B cell (primary cell): ENCODE results near the gene CCIN. TPM values are rescaled to one million over a fixed set of nuclear protein-coding genes. Genes with fewer than 3 reads are reported as not detected.

Experiments used
- ATAC-seq: fragments of 200-7000 bp; cut with Tn5 transposase; one replicate; pipeline ENCODE4 v1.10.0; 2021; ENCODE audit warnings: low read depth, mild to moderate bottlenecking, moderate number of reproducible peaks, moderate library complexity
- CTCF ChIA-PET: fragments of 350-600 bp; sonication (Branson Sonifier 250); formaldehyde crosslinking; loops from one replicate; lab custom pipeline; 2021; ENCODE audit warnings: antibody characterized with exemption, inconsistent platforms; lab: Charles Lee
- POLR2A ChIA-PET: fragments of 350-600 bp; sonication (Branson Sonifier 250); formaldehyde crosslinking; loops from one replicate; lab custom pipeline; 2021; ENCODE audit warnings: antibody characterized with exemption; lab: Charles Lee
- DNase-seq: peaks from one replicate; pipeline ENCODE4 v3.0.0; 2013
- H2AFZ ChIP-seq: 2 replicates; pipeline ENCODE4 v1.6.1; 2012; ENCODE audit warnings: mild to moderate bottlenecking, low read depth, low read length; ENCODE audit not compliant: insufficient read depth, poor library complexity, severe bottlenecking
- H3K27ac ChIP-seq, 2 donors: 1 replicate in 1 of 2; 2 replicates in 1 of 2; pipeline ENCODE4 v1.5.1; 2012 to 2013; ENCODE audit warnings: low read length in 2 of 2, mild to moderate bottlenecking in 2 of 2, moderate library complexity in 1 of 2
- H3K27me3 ChIP-seq, 4 experiments: fragments of 200-600 bp in 1 of 4; sonication (generic) in 1 of 4; replicated peaks in 1 of 4; 1 replicate in 2 of 4; 2 replicates in 2 of 4; pipeline versions ENCODE4 v1.6.1 to v1.7.0; 2013 to 2016; ENCODE audit warnings: low read length in 3 of 4, mild to moderate bottlenecking in 2 of 4, mixed read lengths in 1 of 4, moderate library complexity in 1 of 4; ENCODE audit not compliant: insufficient read depth in 4 of 4, control insufficient read depth in 3 of 4; ENCODE audit errors: control extremely low read depth in 1 of 4
- H3K36me3 ChIP-seq, 2 experiments: replicated peaks in 1 of 2; 1 replicate in 1 of 2; 2 replicates in 1 of 2; pipeline versions ENCODE4 v1.6.1 to v1.7.1; 2013; ENCODE audit warnings: low read length in 1 of 2; ENCODE audit not compliant: insufficient read depth in 2 of 2, control insufficient read depth in 1 of 2; ENCODE audit errors: control extremely low read depth in 1 of 2, extremely low read depth in 1 of 2
- H3K4me1 ChIP-seq, 2 donors: fragments of 200-600 bp in 1 of 2; sonication (generic) in 1 of 2; 1 replicate in 1 of 2; 2 replicates in 1 of 2; pipeline versions ENCODE4 v1.5.1 to v1.6.1; 2013 to 2017; ENCODE audit warnings: low read length in 2 of 2; ENCODE audit not compliant: control insufficient read depth in 2 of 2, insufficient read depth in 2 of 2
- H3K4me2 ChIP-seq: replicated peaks from 2 replicates; pipeline ENCODE3; 2012; ENCODE audit warnings: mild to moderate bottlenecking, low read depth, low read length; ENCODE audit not compliant: poor library complexity, severe bottlenecking
- H3K4me3 ChIP-seq, 5 experiments: fragments of 200-600 bp in 1 of 5; sonication (generic) in 1 of 5; 1 replicate in 3 of 5; 2 replicates in 2 of 5; pipeline versions ENCODE4 v1.5.1 to v1.7.0; 2011 to 2016; ENCODE audit warnings: low read length in 4 of 5, mild to moderate bottlenecking in 4 of 5, low read depth in 2 of 5, control low read depth in 1 of 5, moderate library complexity in 1 of 5; ENCODE audit not compliant: insufficient read depth in 1 of 5; ENCODE audit errors: control extremely low read depth in 1 of 5, extremely low read depth in 1 of 5
- H3K79me2 ChIP-seq: fragments of 200-600 bp; sonication (generic); one replicate; pipeline ENCODE4 v1.6.0; 2016; ENCODE audit warnings: low read length; ENCODE audit not compliant: control insufficient read depth, insufficient read depth
- H3K9ac ChIP-seq: fragments of 200-600 bp; sonication (generic); 2 replicates; pipeline ENCODE4 v1.6.1; 2017; ENCODE audit warnings: mild to moderate bottlenecking, low read length, moderate library complexity
- H3K9me3 ChIP-seq, 3 donors: one replicate each; pipeline versions ENCODE4 v1.6.1 to v1.7.1; 2013; ENCODE audit warnings: low read length in 2 of 3; ENCODE audit not compliant: control insufficient read depth in 2 of 3, insufficient read depth in 1 of 3; ENCODE audit errors: control extremely low read depth in 1 of 3
- H4K20me1 ChIP-seq: 2 replicates; pipeline ENCODE4 v1.6.0; 2012; ENCODE audit warnings: mild to moderate bottlenecking, low read length; ENCODE audit not compliant: insufficient read depth, control insufficient read depth, poor library complexity, severe bottlenecking
- H3K27ac Mint-ChIP-seq: one replicate; pipeline ENCODE4 v1.8.0; 2021; ENCODE audit warnings: mixed read lengths
- H3K27me3 Mint-ChIP-seq: one replicate; pipeline ENCODE4 v1.8.0; 2021; ENCODE audit warnings: mixed read lengths
- H3K4me1 Mint-ChIP-seq: one replicate; pipeline ENCODE4 v1.8.0; 2021; ENCODE audit warnings: mixed read lengths
- H3K4me3 Mint-ChIP-seq: one replicate; pipeline ENCODE4 v1.8.0; 2021; ENCODE audit warnings: mixed read lengths
- H3K9me3 Mint-ChIP-seq: one replicate; pipeline ENCODE4 v1.8.0; 2022; ENCODE audit warnings: mixed read lengths; ENCODE audit not compliant: insufficient read depth
- EZH2 ChIP-seq: IDR thresholded peaks from 2 replicates; pipeline ENCODE4 v1.6.1; 2012; ENCODE audit warnings: borderline replicate concordance, low read depth, mild to moderate bottlenecking, moderate library complexity, low read length; ENCODE audit not compliant: insufficient read depth, poor library complexity, severe bottlenecking
- WGBS: methylation state at CpG from one replicate; pipeline ENCODE4 v1.1.5; 2013; ENCODE audit warnings: missing lambda C conversion rate; ENCODE audit not compliant: insufficient coverage; 5-methylcytosine and 5-hydroxymethylcytosine counted together
- intact Hi-C: fragments of 100-400 bp; cut with micrococcal nuclease; formaldehyde crosslinking; loops from one replicate; pipeline ENCODE4 v1.10.0; 2022
- polyA plus RNA-seq: library from polyadenylated mRNA; depleted of rRNA; stranded (reverse); fragments of >200 nt; gene quantifications from 2 replicates; pipeline ENCODE4 v1.2.3, GENCODE V29; 2012
- total RNA-seq, 2 donors: library from RNA; stranded (reverse); fragments of 120-200 nt in 1 of 2; gene quantifications; 1 replicate in 1 of 2; 2 replicates in 1 of 2; pipeline versions ENCODE4 v1.2.3 to v1.2.4, GENCODE V29; 2013 to 2022
- TF ChIP-seq, protein P1 (sequence below): fragments of 200-600 bp; IDR thresholded peaks from one replicate; pipeline ENCODE4 v1.8.0; 2022; ENCODE audit warnings: antibody characterized with exemption, mild to moderate bottlenecking

The CCIN gene
- total and polyA plus RNA-seq, 2 donors (not counting 1 experiment from before 2014, with no cell fraction given): 0.15 TPM; not detected in 1

DNA sequence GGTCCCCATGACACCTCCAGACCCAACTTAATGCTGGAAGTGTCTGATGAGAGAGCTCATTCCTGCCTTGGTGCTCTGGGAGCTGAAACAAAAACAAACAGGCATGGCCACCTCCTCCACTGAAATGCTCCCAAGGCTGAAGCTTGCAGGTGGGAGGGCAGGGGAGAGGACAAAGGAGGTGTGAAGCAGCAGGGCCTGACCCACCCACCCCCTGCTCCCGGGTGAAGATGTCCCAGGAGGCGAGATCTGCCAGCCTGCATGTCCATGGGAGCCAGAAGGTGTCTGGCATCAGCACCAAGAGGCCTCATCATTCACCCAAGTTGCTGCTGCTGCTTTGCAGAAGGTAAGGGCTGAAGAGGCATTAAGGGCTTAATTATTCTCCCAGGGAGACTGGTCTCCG is 4.2 kb upstream of the CCIN start:
- H3K9me3 ChIP-seq: no peaks in the 10 kb centered on the region
- WGBS: 95% methylated on average over 3 of the region's 3 CpGs
- no peak overlapping the region for H3K9ac ChIP-seq
- ChIA-PET POLR2A (interaction anchor here (0.7 kb wide), 1 partner anchor 59 kb away, joined by 5 read pairs; no protein-coding TSS in a partner anchor), CTCF (interaction anchor here (0.5 to 8.2 kb wide), 13 partner anchors 10 to 210 kb away, joined by 3 to 435 read pairs (median 9); partner anchors contain the start of genes CLTA and GLIPR2)
- H3K4me1 ChIP-seq: peaks cover 0 to 10% of the 10 kb centered on the region in 2 donors
- DNase-seq (no peak), ATAC-seq (no peak)
- H3K4me3 Mint-ChIP-seq: peak overlapping the region; percentile 13
- no peaks in the 10 kb centered on the region for H4K20me1 ChIP-seq
- intact Hi-C loops: loop anchor here (10.0 kb wide), 1 partner anchor 130 kb away; the partner anchor contains the start of gene RECK
- peaks cover 3% of the 10 kb centered on the region for H3K4me1 Mint-ChIP-seq
- H2AFZ ChIP-seq: no peak overlapping the region
- no peaks in the 10 kb centered on the region for H3K79me2 ChIP-seq
- no peak overlapping the region for H3K4me2 ChIP-seq
- no peaks in the 10 kb centered on the region for H3K27me3 Mint-ChIP-seq
- no peak overlapping the region for H3K27ac ChIP-seq
- H3K4me3 ChIP-seq: no peak overlapping the region
- TF ChIP-seq, protein P1, sequence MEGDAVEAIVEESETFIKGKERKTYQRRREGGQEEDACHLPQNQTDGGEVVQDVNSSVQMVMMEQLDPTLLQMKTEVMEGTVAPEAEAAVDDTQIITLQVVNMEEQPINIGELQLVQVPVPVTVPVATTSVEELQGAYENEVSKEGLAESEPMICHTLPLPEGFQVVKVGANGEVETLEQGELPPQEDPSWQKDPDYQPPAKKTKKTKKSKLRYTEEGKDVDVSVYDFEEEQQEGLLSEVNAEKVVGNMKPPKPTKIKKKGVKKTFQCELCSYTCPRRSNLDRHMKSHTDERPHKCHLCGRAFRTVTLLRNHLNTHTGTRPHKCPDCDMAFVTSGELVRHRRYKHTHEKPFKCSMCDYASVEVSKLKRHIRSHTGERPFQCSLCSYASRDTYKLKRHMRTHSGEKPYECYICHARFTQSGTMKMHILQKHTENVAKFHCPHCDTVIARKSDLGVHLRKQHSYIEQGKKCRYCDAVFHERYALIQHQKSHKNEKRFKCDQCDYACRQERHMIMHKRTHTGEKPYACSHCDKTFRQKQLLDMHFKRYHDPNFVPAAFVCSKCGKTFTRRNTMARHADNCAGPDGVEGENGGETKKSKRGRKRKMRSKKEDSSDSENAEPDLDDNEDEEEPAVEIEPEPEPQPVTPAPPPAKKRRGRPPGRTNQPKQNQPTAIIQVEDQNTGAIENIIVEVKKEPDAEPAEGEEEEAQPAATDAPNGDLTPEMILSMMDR: no peak
- no peak for TF ChIP-seq EZH2
- no peaks in the 10 kb centered on the region for H3K36me3 ChIP-seq
- no peaks in the 10 kb centered on the region for H3K9me3 Mint-ChIP-seq
- H3K27ac Mint-ChIP-seq: peak overlapping the region; percentile 37
- no peaks in the 10 kb centered on the region for H3K27me3 ChIP-seq

DNA sequence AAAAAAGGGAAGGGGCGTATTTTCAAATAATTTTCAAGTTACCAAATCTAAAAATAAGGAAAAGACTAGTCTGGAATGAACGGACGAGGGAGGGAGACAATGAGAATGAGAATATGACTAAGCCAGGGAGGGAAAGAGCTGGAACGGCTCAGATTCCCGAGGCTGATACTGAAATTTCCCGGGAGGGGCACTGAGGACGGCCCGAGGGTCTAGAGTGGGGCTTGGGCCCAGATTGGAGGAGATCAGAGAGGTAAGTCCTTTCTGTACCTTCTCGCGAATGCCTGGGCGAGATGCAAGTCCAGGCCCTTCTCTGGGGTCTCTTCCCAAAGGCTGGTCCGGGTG is 3.4 kb upstream of the CCIN start:
- Histone ChIP-seq H3K27ac (no peak overlapping the region), H3K4me1 (peaks cover 0 to 10% of the 10 kb centered on the region in 2 donors), H3K9ac (no peak overlapping the region), H3K4me3 (no peak overlapping the region), H3K27me3 (no peaks in the 10 kb centered on the region), H3K79me2 (no peaks in the 10 kb centered on the region), H2AFZ (peak overlapping the region; percentile 90), H3K36me3 (no peaks in the 10 kb centered on the region), H3K9me3 (peaks cover 0 to 3% (median 0%) of the 10 kb centered on the region in 3 donors), H3K4me2 (peak overlapping the region; percentile 94), H4K20me1 (no peaks in the 10 kb centered on the region)
- TF ChIP-seq EZH2: no peak
- TF ChIP-seq, protein P1: no peak
- Mint-ChIP-seq H3K27ac (no peak overlapping the region), H3K27me3 (no peaks in the 10 kb centered on the region), H3K4me3 (no peak overlapping the region), H3K4me1 (peaks cover 3% of the 10 kb centered on the region), H3K9me3 (no peaks in the 10 kb centered on the region)
- ATAC-seq (no peak), DNase-seq (no peak)
- intact Hi-C loops: loop anchor here (1.0 to 10.0 kb wide), 7 partner anchors 14 to 210 kb away; partner anchors contain the start of genes CLTA, GLIPR2 and RECK
- 85% methylated on average over 8 of the region's 12 CpGs for WGBS
- CTCF ChIA-PET: interaction anchor here (1.1 to 8.2 kb wide), 14 partner anchors 9 to 211 kb away, joined by 3 to 435 read pairs (median 19); partner anchors contain the start of genes CLTA and GLIPR2
- POLR2A ChIA-PET: no interaction called here
